K562 (cell line): ENCODE measurements around the gene ALKBH3. TPM values are rescaled to one million over a fixed set of nuclear protein-coding genes. Genes with fewer than 3 reads are reported as not detected.

Experiments
- CBX8 ChIP-seq: fragments of 200-600 bp; sonication (generic); IDR thresholded peaks from 2 replicates; pipeline ENCODE4 v1.6.1; 2012; ENCODE audit warnings: borderline replicate concordance, mixed run types, low read depth, mild to moderate bottlenecking, moderate library complexity, mixed read lengths, low read length, control low read depth, inconsistent platforms; ENCODE audit not compliant: poor library complexity, severe bottlenecking; ENCODE audit errors: extremely low read depth
- CC2D1A ChIP-seq: fragments of 450-650 bp; IDR thresholded peaks from 2 replicates; pipeline ENCODE4 v1.6.1; 2017; ENCODE audit warnings: mild to moderate bottlenecking
- CHD4 ChIP-seq: fragments of 200-600 bp; sonication (generic); IDR thresholded peaks from 3 replicates; pipeline ENCODE4 v1.6.1; 2012; ENCODE audit warnings: low read depth, mild to moderate bottlenecking, mixed read lengths, low read length, inconsistent platforms; ENCODE audit not compliant: insufficient read depth, insufficient replicate concordance, poor library complexity, severe bottlenecking
- CREM ChIP-seq: IDR thresholded peaks from 2 replicates; pipeline ENCODE4 v1.6.1; 2014; ENCODE audit warnings: antibody characterized with exemption, low read depth
- DIDO1 ChIP-seq: fragments of 450-650 bp; IDR thresholded peaks from 2 replicates; pipeline ENCODE4 v1.6.1; 2016; ENCODE audit warnings: low read depth, missing biosample characterization, missing genetic modification characterization
- ETV6 ChIP-seq, 3 experiments: fragments of 150-350 bp in 1 of 3; sonication (generic) in 1 of 3; formaldehyde crosslinking in 1 of 3; IDR thresholded peaks; 2 replicates each; pipeline versions ENCODE4 v1.6.1 to v1.8.0; 2014 to 2022; ENCODE audit warnings: borderline replicate concordance in 2 of 3, low read depth in 2 of 3, antibody characterized with exemption in 1 of 3, low read length in 1 of 3, mild to moderate bottlenecking in 1 of 3, missing genetic modification reagents in 1 of 3
- GTF2A2 ChIP-seq: IDR thresholded peaks from 2 replicates; pipeline ENCODE4 v1.6.1; 2016; ENCODE audit warnings: mild to moderate bottlenecking, missing genetic modification characterization, missing compliant biosample characterization
- KLF13 ChIP-seq: fragments of 450-650 bp; IDR thresholded peaks from 2 replicates; pipeline ENCODE4 v1.6.1; 2016; ENCODE audit warnings: missing genetic modification characterization, low read depth, mild to moderate bottlenecking, missing compliant biosample characterization, moderate library complexity, borderline replicate concordance
- ZBTB7A ChIP-seq: IDR thresholded peaks from 2 replicates; pipeline ENCODE4 v1.6.1; 2011; ENCODE audit warnings: low read depth, mild to moderate bottlenecking, low read length, moderate library complexity, borderline replicate concordance; ENCODE audit not compliant: control insufficient read depth
- polyA plus RNA-seq, 8 experiments: library from polyadenylated mRNA; depleted of rRNA in 4 of 8; stranded (reverse) in 5 of 8; unstranded in 3 of 8; fragments of >200 nt; fragmentation: Nextera tagmentation in 2 of 8; fragmentation: Illumina TruSeq in 1 of 8; extraction: Ambion mirVana in 2 of 8; extraction: Trizol in 1 of 8; gene quantifications; 2 replicates each; pipeline versions ENCODE4 v1.2.1 to v1.2.3, GENCODE V29; 2011 to 2014; ENCODE audit warnings: inconsistent platforms in 1 of 8, missing spikeins in 1 of 8
- total RNA-seq, 7 experiments: library from RNA; depleted of rRNA in 6 of 7; stranded (reverse); fragments of >200 nt in 6 of 7; fragmentation: Illumina TruSeq in 2 of 7; extraction: Trizol in 2 of 7; gene quantifications; 2 replicates each; pipeline versions ENCODE4 v1.2.1 to v1.2.3, GENCODE V29; 2011 to 2021; ENCODE audit warnings: low replicate concordance in 1 of 7
- TF ChIP-seq, protein P1 (sequence below): fragments of 450-650 bp; IDR thresholded peaks from 2 replicates; pipeline ENCODE4 v1.6.1; 2016; ENCODE audit warnings: antibody characterized with exemption
- TF ChIP-seq, protein P2 (sequence below): sonication (generic); formaldehyde crosslinking; IDR thresholded peaks from 2 replicates; pipeline ENCODE4 v1.8.0; 2022; ENCODE audit warnings: mild to moderate bottlenecking, missing genetic modification reagents
- TF ChIP-seq, protein P3 (sequence below), 2 experiments: fragments of 450-650 bp; formaldehyde crosslinking in 1 of 2; IDR thresholded peaks; 2 replicates each; pipeline versions ENCODE4 v1.4.0 to v1.6.1; 2014 to 2020; ENCODE audit warnings: mild to moderate bottlenecking in 2 of 2, borderline replicate concordance in 1 of 2, low read depth in 1 of 2
- TF ChIP-seq, protein P4 (sequence below): sonication (generic); formaldehyde crosslinking; IDR thresholded peaks from 2 replicates; pipeline ENCODE4 v1.8.1; 2023; ENCODE audit warnings: mild to moderate bottlenecking, missing genetic modification reagents

ALKBH3 gene
- total and polyA plus RNA-seq, 9 of the 15 experiments (the other 6 are each of a cell fraction or from before 2014, with no cell fraction given): 16.0 to 49.9 (median 36.5) TPM

DNA sequence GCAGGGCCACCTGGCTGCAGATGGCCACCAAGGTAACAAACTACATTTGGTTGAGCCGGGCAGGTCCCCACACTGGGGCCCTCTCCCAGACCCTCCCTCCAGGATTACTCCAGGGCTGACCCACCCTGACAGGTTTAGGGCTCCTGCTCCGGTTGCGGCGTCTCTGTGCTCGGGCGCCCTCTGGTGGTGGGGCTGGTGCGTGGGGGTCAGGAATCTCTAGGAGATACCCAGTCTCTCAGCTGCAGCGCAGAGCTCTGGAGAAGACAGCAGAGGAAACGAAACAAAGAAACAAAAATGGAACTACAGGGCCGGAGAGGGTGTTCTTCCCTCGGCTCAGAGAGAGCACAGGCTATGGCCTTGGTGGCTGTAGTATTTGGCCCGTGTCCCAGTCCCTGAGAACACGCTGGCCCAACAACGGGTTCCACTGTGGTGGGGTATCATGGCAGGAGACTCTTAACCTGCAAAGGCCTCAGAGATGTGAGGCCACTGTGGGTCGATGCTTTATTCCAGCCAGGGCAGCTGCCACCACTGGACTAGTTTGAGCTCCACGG lies 64.2 kb downstream of the ALKBH3 start (continued):
- TF ChIP-seq, protein P1, sequence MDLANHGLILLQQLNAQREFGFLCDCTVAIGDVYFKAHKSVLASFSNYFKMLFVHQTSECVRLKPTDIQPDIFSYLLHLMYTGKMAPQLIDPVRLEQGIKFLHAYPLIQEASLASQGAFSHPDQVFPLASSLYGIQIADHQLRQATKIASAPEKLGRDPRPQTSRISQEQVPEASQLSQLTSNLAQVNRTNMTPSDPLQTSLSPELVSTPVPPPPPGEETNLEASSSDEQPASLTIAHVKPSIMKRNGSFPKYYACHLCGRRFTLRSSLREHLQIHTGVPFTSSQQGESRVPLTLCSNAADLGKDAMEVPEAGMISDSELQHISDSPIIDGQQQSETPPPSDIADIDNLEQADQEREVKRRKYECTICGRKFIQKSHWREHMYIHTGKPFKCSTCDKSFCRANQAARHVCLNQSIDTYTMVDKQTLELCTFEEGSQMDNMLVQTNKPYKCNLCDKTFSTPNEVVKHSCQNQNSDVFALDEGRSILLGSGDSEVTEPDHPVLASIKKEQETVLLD: no peak
- peak; percentile 66 for TF ChIP-seq ZBTB7A
- no peak for TF ChIP-seq DIDO1 (tag)
- 0 out of 2 replicates have a peak, but pooled peaks have one; percentile 22 for TF ChIP-seq CREM
- TF ChIP-seq, protein P2, sequence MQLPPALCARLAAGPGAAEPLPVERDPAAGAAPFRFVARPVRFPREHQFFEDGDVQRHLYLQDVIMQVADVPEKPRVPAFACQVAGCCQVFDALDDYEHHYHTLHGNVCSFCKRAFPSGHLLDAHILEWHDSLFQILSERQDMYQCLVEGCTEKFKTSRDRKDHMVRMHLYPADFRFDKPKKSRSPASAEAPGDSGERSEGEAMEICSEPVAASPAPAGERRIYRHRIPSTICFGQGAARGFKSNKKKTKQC: peak; percentile 41; the same call in 1 of the 2 replicates
- TF ChIP-seq GTF2A2 (tag): no peak
- TF ChIP-seq ETV6 (IDR thresholded peaks at IDR 0.05; ENCODE audit: borderline replicate concordance in 1 of 2, low read depth in 2 of 2, low read length in 1 of 2): no peak
- TF ChIP-seq ETV6 (CRISPR knock-in tag; IDR thresholded peaks at IDR 0.05; ENCODE audit: borderline replicate concordance): no peak
- TF ChIP-seq, protein P3, sequence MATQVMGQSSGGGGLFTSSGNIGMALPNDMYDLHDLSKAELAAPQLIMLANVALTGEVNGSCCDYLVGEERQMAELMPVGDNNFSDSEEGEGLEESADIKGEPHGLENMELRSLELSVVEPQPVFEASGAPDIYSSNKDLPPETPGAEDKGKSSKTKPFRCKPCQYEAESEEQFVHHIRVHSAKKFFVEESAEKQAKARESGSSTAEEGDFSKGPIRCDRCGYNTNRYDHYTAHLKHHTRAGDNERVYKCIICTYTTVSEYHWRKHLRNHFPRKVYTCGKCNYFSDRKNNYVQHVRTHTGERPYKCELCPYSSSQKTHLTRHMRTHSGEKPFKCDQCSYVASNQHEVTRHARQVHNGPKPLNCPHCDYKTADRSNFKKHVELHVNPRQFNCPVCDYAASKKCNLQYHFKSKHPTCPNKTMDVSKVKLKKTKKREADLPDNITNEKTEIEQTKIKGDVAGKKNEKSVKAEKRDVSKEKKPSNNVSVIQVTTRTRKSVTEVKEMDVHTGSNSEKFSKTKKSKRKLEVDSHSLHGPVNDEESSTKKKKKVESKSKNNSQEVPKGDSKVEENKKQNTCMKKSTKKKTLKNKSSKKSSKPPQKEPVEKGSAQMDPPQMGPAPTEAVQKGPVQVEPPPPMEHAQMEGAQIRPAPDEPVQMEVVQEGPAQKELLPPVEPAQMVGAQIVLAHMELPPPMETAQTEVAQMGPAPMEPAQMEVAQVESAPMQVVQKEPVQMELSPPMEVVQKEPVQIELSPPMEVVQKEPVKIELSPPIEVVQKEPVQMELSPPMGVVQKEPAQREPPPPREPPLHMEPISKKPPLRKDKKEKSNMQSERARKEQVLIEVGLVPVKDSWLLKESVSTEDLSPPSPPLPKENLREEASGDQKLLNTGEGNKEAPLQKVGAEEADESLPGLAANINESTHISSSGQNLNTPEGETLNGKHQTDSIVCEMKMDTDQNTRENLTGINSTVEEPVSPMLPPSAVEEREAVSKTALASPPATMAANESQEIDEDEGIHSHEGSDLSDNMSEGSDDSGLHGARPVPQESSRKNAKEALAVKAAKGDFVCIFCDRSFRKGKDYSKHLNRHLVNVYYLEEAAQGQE (IDR thresholded peaks at IDR 0.05; ENCODE audit: borderline replicate concordance): peak; percentile 77
- TF ChIP-seq, protein P3 (CRISPR knock-in tag; IDR thresholded peaks at IDR 0.05; ENCODE audit: low read depth): no peak
- TF ChIP-seq KLF13 (tag): no peak
- TF ChIP-seq CC2D1A: 0 out of 2 replicates have a peak, but pooled peaks have one; percentile 52
- no peak for TF ChIP-seq CHD4
- TF ChIP-seq, protein P4, sequence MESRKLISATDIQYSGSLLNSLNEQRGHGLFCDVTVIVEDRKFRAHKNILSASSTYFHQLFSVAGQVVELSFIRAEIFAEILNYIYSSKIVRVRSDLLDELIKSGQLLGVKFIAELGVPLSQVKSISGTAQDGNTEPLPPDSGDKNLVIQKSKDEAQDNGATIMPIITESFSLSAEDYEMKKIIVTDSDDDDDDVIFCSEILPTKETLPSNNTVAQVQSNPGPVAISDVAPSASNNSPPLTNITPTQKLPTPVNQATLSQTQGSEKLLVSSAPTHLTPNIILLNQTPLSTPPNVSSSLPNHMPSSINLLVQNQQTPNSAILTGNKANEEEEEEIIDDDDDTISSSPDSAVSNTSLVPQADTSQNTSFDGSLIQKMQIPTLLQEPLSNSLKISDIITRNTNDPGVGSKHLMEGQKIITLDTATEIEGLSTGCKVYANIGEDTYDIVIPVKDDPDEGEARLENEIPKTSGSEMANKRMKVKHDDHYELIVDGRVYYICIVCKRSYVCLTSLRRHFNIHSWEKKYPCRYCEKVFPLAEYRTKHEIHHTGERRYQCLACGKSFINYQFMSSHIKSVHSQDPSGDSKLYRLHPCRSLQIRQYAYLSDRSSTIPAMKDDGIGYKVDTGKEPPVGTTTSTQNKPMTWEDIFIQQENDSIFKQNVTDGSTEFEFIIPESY (CRISPR knock-in tag): no peak
- TF ChIP-seq CBX8: no peak
